SK-N-SH (cell line): ENCODE measurements around the gene ARF1. TPM values are rescaled to one million over a fixed set of nuclear protein-coding genes. Genes with fewer than 3 reads are reported as not detected.

Experiments used
- CTCF ChIA-PET: fragments of 300-600, 350-600 bp; formaldehyde crosslinking; extraction: SDS; loops from one replicate; lab custom pipeline; 2021; lab: Yijun Ruan, JAX
- POLR2A ChIA-PET: fragments of 350-600 bp; sonication (Branson Sonifier 250); formaldehyde crosslinking; extraction: SDS; loops from one replicate; lab custom pipeline; 2020; ENCODE audit warnings: antibody characterized with exemption, inconsistent platforms; lab: Yijun Ruan, JAX
- DNase-seq: peaks from one replicate; pipeline ENCODE4 v3.0.0; 2012
- H2AFZ ChIP-seq: fragments of 200-600 bp; sonication (generic); 2 replicates; pipeline ENCODE4 v1.8.1; 2016; ENCODE audit warnings: antibody characterized with exemption, mild to moderate bottlenecking, low read depth
- H3F3A ChIP-seq: fragments of 200-600 bp; sonication (generic); replicated peaks from 2 replicates; pipeline ENCODE3; 2016; ENCODE audit warnings: antibody characterized with exemption, mild to moderate bottlenecking; ENCODE audit not compliant: insufficient read depth
- H3K27ac ChIP-seq, 2 experiments: fragments of 200-500 bp in 1 of 2; fragments of 200-600 bp in 1 of 2; sonication (Bioruptor generic) in 1 of 2; sonication (generic), shearing (Covaris generic) in 1 of 2; 2 replicates each; pipeline versions ENCODE4 v1.5.1 to v1.6.1; 2014 to 2016; ENCODE audit warnings: low read depth in 2 of 2, inconsistent platforms in 1 of 2, low read length in 1 of 2, mild to moderate bottlenecking in 1 of 2, mixed read lengths in 1 of 2
- H3K27me3 ChIP-seq: fragments of 200-600 bp; sonication (generic), shearing (Covaris generic); 2 replicates; pipeline ENCODE4 v1.6.1; 2016; ENCODE audit warnings: mixed run types; ENCODE audit not compliant: insufficient read depth
- H3K36me3 ChIP-seq, 2 experiments: fragments of 200-500 bp in 1 of 2; fragments of 200-600 bp in 1 of 2; sonication (Bioruptor generic) in 1 of 2; sonication (generic) in 1 of 2; replicated peaks in 1 of 2; 2 replicates each; pipeline versions ENCODE3 to v1.5.1; 2014 to 2016; ENCODE audit warnings: low read length in 1 of 2, mild to moderate bottlenecking in 1 of 2; ENCODE audit not compliant: insufficient read depth in 2 of 2, control insufficient read depth in 1 of 2
- H3K4me1 ChIP-seq, 2 experiments: fragments of 200-500 bp in 1 of 2; fragments of 200-600 bp in 1 of 2; sonication (Bioruptor generic) in 1 of 2; sonication (generic), shearing (Covaris generic) in 1 of 2; 2 replicates each; pipeline versions ENCODE4 v1.5.1 to v1.6.1; 2014 to 2016; ENCODE audit warnings: low read depth in 1 of 2, low read length in 1 of 2, mixed run types in 1 of 2; ENCODE audit not compliant: insufficient read depth in 2 of 2, control insufficient read depth in 1 of 2
- H3K4me2 ChIP-seq: fragments of 200-600 bp; sonication (generic), shearing (Covaris generic); 2 replicates; pipeline ENCODE4 v1.6.1; 2017; ENCODE audit warnings: mixed run types
- H3K4me3 ChIP-seq, 2 experiments: fragments of 200-500 bp in 1 of 2; fragments of 200-600 bp in 1 of 2; sonication (Bioruptor generic) in 1 of 2; sonication (generic), shearing (Covaris generic) in 1 of 2; 2 replicates each; pipeline versions ENCODE4 v1.5.1 to v1.8.1; 2014 to 2016; ENCODE audit warnings: low read depth in 2 of 2, inconsistent platforms in 1 of 2, low read length in 1 of 2, mild to moderate bottlenecking in 1 of 2, mixed read lengths in 1 of 2, moderate library complexity in 1 of 2
- H3K79me2 ChIP-seq: fragments of 200-600 bp; sonication (generic); 2 replicates; pipeline ENCODE4 v1.8.1; 2017; ENCODE audit warnings: mild to moderate bottlenecking; ENCODE audit not compliant: insufficient read depth
- H3K9ac ChIP-seq: fragments of 200-600 bp; sonication (generic); 2 replicates; pipeline ENCODE4 v1.6.1; 2017; ENCODE audit warnings: mixed run types
- H3K9me2 ChIP-seq: fragments of 200-600 bp; sonication (generic); 2 replicates; pipeline ENCODE4 v1.6.1; 2017; ENCODE audit warnings: mixed run types
- H3K9me3 ChIP-seq: fragments of 200-600 bp; sonication (generic); 2 replicates; pipeline ENCODE4 v1.6.1; 2017; ENCODE audit warnings: mixed run types, mild to moderate bottlenecking, moderate library complexity
- H4K20me1 ChIP-seq: fragments of 200-600 bp; sonication (generic); 2 replicates; pipeline ENCODE4 v1.6.1; 2017; ENCODE audit warnings: mild to moderate bottlenecking, mixed run types; ENCODE audit not compliant: insufficient read depth
- ELF1 ChIP-seq: IDR thresholded peaks from 2 replicates; pipeline ENCODE4 v1.4.0; 2012
- EZH2phosphoT487 ChIP-seq: fragments of 200-600 bp; sonication (generic); IDR thresholded peaks from 2 replicates; pipeline ENCODE4 v1.6.1; 2017; ENCODE audit warnings: low read depth, mixed run types, mild to moderate bottlenecking, antibody characterized with exemption, moderate library complexity, borderline replicate concordance
- FOXJ3 ChIP-seq: sonication (generic); formaldehyde crosslinking; IDR thresholded peaks from 2 replicates; pipeline ENCODE4 v1.5.1; 2020; ENCODE audit warnings: mild to moderate bottlenecking, missing genetic modification reagents
- FOXM1 ChIP-seq: IDR thresholded peaks from 2 replicates; pipeline ENCODE4 v1.4.0; 2012; ENCODE audit warnings: low read depth, mild to moderate bottlenecking
- JUND ChIP-seq: IDR thresholded peaks from 2 replicates; pipeline ENCODE4 v1.4.0; 2012
- MEF2A ChIP-seq: IDR thresholded peaks from 2 replicates; pipeline ENCODE4 v1.4.0; 2012; ENCODE audit warnings: low read depth, borderline replicate concordance
- RAD21 ChIP-seq: IDR thresholded peaks from 2 replicates; pipeline ENCODE4 v1.6.1; 2012; ENCODE audit warnings: mild to moderate bottlenecking, low read length
- RCOR1 ChIP-seq: fragments of 150-350 bp; IDR thresholded peaks from 2 replicates; pipeline ENCODE4 v1.6.1; 2017; ENCODE audit warnings: antibody characterized with exemption, low read length
- RXRA ChIP-seq: IDR thresholded peaks from 2 replicates; pipeline ENCODE4 v1.4.0; 2012; ENCODE audit warnings: low read depth, mild to moderate bottlenecking, borderline replicate concordance
- SMC3 ChIP-seq: IDR thresholded peaks from 2 replicates; pipeline ENCODE4 v1.6.1; 2012; ENCODE audit warnings: low read depth, low read length, improper control_type of control experiment
- TAF1 ChIP-seq: IDR thresholded peaks from 2 replicates; pipeline ENCODE4 v1.6.1; 2012; ENCODE audit warnings: low read depth, mild to moderate bottlenecking, low read length, moderate library complexity, borderline replicate concordance
- WGBS: methylation state at CpG from one replicate; pipeline ENCODE4 v1.1.6; 2017; ENCODE audit warnings: low lambda C conversion rate; 5-methylcytosine and 5-hydroxymethylcytosine counted together
- polyA plus RNA-seq, 3 experiments: library from polyadenylated mRNA; depleted of rRNA; stranded (reverse); fragments of >200 nt; gene quantifications; 2 replicates each; pipeline ENCODE4 v1.2.3, GENCODE V29; 2012
- TF ChIP-seq, protein P1 (sequence below): IDR thresholded peaks from 2 replicates; pipeline ENCODE4 v1.6.1; 2012; ENCODE audit warnings: mild to moderate bottlenecking, low read depth, low read length, moderate library complexity
- TF ChIP-seq, protein P2 (sequence below): fragments of 200-600 bp; sonication (generic); IDR thresholded peaks from 2 replicates; pipeline ENCODE4 v1.6.1; 2017; ENCODE audit warnings: antibody characterized with exemption, mild to moderate bottlenecking, moderate library complexity
- TF ChIP-seq, protein P3 (sequence below): fragments of 150-350 bp; IDR thresholded peaks from 2 replicates; pipeline ENCODE4 v1.6.1; 2016; ENCODE audit warnings: mild to moderate bottlenecking, low read depth, low read length
- TF ChIP-seq, protein P4 (sequence below): IDR thresholded peaks from 2 replicates; pipeline ENCODE4 v1.4.0; 2012; ENCODE audit warnings: low read depth, borderline replicate concordance

The ARF1 gene
- polyA plus RNA-seq, 1 of the 3 experiments (the other 2 are of a cell fraction) = 713 TPM

DNA sequence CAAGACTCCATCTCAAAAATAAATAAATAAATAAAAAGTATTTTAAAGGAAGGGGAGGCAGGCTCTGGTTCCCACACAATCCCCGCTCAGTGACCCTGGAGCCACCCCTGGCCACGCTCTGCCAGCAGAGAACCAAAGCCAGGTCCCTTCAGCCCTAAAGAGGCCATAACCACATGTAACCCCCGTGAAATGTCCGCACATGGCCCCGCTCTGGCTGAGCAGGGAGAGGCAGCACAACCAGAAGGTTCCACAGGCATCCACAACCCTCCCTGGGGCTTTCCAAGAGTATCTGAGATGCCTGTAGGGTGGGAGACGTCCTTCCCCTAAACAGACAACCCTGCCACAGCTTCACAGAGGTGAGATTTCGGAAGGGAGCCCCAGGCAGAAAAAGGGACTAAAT is 1.4 kb upstream of the ARF1 start (continued):
- TF ChIP-seq, protein P1, sequence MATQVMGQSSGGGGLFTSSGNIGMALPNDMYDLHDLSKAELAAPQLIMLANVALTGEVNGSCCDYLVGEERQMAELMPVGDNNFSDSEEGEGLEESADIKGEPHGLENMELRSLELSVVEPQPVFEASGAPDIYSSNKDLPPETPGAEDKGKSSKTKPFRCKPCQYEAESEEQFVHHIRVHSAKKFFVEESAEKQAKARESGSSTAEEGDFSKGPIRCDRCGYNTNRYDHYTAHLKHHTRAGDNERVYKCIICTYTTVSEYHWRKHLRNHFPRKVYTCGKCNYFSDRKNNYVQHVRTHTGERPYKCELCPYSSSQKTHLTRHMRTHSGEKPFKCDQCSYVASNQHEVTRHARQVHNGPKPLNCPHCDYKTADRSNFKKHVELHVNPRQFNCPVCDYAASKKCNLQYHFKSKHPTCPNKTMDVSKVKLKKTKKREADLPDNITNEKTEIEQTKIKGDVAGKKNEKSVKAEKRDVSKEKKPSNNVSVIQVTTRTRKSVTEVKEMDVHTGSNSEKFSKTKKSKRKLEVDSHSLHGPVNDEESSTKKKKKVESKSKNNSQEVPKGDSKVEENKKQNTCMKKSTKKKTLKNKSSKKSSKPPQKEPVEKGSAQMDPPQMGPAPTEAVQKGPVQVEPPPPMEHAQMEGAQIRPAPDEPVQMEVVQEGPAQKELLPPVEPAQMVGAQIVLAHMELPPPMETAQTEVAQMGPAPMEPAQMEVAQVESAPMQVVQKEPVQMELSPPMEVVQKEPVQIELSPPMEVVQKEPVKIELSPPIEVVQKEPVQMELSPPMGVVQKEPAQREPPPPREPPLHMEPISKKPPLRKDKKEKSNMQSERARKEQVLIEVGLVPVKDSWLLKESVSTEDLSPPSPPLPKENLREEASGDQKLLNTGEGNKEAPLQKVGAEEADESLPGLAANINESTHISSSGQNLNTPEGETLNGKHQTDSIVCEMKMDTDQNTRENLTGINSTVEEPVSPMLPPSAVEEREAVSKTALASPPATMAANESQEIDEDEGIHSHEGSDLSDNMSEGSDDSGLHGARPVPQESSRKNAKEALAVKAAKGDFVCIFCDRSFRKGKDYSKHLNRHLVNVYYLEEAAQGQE = no peak

DNA sequence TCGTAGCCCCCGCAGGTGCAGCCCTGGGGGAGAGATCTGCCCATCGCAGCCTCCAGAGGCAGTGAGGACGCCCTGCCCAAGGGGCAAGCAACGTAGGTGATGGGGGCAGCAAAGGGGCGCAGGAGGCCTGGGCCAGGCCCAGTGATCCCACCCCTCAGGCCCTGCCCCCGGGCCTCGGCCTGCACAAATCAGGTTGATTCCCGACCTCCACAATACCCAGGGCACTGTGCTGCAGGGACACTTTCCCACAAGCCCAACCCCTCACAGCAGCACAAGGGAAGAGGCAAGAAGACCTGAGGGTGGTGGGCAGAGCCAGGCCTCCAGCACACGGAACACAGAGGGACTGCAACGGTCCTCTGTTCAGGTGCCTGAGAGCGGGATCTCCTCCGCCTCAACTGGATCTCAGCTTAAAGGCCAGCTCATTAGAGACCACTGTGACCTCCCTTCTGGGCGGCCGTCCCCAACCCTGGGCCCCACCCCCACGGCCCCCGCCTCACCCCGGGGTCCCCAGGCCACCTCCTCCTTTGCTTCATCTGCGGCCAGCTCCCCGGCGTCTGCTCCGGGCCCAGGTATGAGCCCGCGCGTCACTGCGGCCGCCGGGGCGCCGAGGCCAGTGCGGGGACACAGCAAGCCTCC is 812 bp upstream of the ARF1 start:
- peak; percentile 66 for DNase-seq
- 30% methylated on average over 9 of the region's 31 CpGs for WGBS
- Histone ChIP-seq H3K9ac (peak overlapping the region; percentile 98), H3K4me1 (peaks cover 23 to 30% of the 10 kb centered on the region in 2 experiments), H3K36me3 (peaks cover 2% of the 10 kb centered on the region in 2 experiments)
- TF ChIP-seq RXRA = no peak
- no peak for TF ChIP-seq TAF1
- no peak for TF ChIP-seq MEF2A
- TF ChIP-seq, protein P2, sequence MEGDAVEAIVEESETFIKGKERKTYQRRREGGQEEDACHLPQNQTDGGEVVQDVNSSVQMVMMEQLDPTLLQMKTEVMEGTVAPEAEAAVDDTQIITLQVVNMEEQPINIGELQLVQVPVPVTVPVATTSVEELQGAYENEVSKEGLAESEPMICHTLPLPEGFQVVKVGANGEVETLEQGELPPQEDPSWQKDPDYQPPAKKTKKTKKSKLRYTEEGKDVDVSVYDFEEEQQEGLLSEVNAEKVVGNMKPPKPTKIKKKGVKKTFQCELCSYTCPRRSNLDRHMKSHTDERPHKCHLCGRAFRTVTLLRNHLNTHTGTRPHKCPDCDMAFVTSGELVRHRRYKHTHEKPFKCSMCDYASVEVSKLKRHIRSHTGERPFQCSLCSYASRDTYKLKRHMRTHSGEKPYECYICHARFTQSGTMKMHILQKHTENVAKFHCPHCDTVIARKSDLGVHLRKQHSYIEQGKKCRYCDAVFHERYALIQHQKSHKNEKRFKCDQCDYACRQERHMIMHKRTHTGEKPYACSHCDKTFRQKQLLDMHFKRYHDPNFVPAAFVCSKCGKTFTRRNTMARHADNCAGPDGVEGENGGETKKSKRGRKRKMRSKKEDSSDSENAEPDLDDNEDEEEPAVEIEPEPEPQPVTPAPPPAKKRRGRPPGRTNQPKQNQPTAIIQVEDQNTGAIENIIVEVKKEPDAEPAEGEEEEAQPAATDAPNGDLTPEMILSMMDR = no peak
- no peak for TF ChIP-seq ELF1
- TF ChIP-seq RCOR1 = no peak
- TF ChIP-seq, protein P3, sequence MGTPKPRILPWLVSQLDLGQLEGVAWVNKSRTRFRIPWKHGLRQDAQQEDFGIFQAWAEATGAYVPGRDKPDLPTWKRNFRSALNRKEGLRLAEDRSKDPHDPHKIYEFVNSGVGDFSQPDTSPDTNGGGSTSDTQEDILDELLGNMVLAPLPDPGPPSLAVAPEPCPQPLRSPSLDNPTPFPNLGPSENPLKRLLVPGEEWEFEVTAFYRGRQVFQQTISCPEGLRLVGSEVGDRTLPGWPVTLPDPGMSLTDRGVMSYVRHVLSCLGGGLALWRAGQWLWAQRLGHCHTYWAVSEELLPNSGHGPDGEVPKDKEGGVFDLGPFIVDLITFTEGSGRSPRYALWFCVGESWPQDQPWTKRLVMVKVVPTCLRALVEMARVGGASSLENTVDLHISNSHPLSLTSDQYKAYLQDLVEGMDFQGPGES = no peak
- TF ChIP-seq SMC3 = no peak
- no peak for TF ChIP-seq EZH2phosphoT487
- no peak for TF ChIP-seq FOXM1
- TF ChIP-seq, protein P4, sequence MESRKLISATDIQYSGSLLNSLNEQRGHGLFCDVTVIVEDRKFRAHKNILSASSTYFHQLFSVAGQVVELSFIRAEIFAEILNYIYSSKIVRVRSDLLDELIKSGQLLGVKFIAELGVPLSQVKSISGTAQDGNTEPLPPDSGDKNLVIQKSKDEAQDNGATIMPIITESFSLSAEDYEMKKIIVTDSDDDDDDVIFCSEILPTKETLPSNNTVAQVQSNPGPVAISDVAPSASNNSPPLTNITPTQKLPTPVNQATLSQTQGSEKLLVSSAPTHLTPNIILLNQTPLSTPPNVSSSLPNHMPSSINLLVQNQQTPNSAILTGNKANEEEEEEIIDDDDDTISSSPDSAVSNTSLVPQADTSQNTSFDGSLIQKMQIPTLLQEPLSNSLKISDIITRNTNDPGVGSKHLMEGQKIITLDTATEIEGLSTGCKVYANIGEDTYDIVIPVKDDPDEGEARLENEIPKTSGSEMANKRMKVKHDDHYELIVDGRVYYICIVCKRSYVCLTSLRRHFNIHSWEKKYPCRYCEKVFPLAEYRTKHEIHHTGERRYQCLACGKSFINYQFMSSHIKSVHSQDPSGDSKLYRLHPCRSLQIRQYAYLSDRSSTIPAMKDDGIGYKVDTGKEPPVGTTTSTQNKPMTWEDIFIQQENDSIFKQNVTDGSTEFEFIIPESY = no peak
- TF ChIP-seq RAD21 = no peak
- TF ChIP-seq FOXJ3 (CRISPR knock-in tag) = no peak
- no peak for TF ChIP-seq JUND
- TF ChIP-seq, all 33 proteins: peak for 0
- H3K79me2 ChIP-seq = peaks cover 73% of the 10 kb centered on the region
- peak overlapping the region; percentile 100 for H3K4me2 ChIP-seq
- peaks cover 37% of the 10 kb centered on the region for H4K20me1 ChIP-seq
- H3K9me2 ChIP-seq = no peaks in the 10 kb centered on the region
- POLR2A ChIA-PET = interaction anchor here (0.6 to 1.0 kb wide), 4 partner anchors 17 to 25 kb away, joined by 3 to 4 read pairs (median 4); no protein-coding TSS in a partner anchor
- H3K27ac ChIP-seq = peak overlapping the region; percentile 36 to 56; a peak in 2 of 4 replicates
- H3F3A ChIP-seq = peaks cover 10% of the 10 kb centered on the region
- CTCF ChIA-PET = interaction anchor here (0.6 to 1.7 kb wide), 2 partner anchors 15 to 78 kb away, joined by 3 to 4 read pairs; no protein-coding TSS in a partner anchor
- H3K27me3 ChIP-seq = no peaks in the 10 kb centered on the region
- no peaks in the 10 kb centered on the region for H3K9me3 ChIP-seq
- peak overlapping the region; percentile 98 to 99 for H3K4me3 ChIP-seq
- H2AFZ ChIP-seq = peak overlapping the region; percentile 85
